Kasumi-1 (cell line): ENCODE data around the gene ERICH6.
"Not testable (repeated sequence)": the region's sequence is repeated elsewhere in the genome, so short reads cannot be mapped to it uniquely, and the experiment has no call there.

Experiments
- DNase-seq, 2 experiments: peaks; one replicate each; lab custom pipeline; 2025; lab: John Stamatoyannopoulos, UW

ERICH6 gene

DNA sequence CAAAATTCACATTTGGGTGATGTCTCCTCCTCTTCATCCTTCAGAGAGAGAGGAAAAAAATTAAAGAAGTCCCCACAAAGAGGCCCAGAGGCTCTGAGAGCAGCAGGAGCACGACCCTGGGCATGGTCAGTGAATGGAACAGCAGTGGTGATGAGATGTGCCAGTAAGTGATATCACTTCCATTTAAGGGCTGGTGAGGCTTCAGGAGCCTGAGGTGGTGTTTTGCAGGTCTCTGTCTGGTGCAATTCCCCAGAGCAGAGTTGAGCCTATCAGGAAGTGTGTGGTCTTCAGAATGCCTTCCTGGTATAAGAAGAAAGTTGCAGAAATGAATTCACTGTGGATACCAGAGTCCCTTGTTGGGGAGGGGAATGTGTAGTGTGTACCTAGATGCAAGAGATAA lies 21.4 kb downstream of the ERICH6 start:
- no peak for DNase-seq

GRCh38 chr3:150681057-150681456 lies 22.7 kb downstream of the ERICH6 start:
- no peak for DNase-seq

GRCh38 chr3:150680562-150680961 lies 23.2 kb downstream of the ERICH6 start:
- DNase-seq, result no peak

DNA sequence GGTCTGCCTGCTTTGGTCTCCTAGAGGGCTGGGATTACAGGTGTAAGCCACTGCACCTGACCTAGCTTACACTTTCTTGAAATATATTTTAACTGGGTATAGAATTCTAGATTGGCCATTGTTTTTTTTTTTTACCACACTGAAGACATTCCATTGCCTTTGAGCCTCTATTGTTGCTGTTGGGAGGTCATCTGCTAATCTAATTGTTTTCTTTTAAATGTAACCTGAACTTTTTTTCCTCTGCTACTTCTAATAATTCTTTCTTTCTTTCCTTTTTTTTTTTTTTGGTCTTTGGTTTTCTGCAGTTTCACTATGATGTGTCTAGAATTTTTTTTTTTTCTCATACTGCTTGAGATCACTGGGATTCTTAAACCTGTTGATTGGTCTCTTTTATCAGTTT lies 28.1 kb downstream of the ERICH6 start:
- DNase-seq, result peak; percentile 1 to 24

GRCh38 chr3:150673966-150674365 lies 29.8 kb downstream of the ERICH6 start:
- DNase-seq, result no peak

GRCh38 chr3:150666167-150666566 lies 37.6 kb downstream of the ERICH6 start:
- DNase-seq, result no peak

DNA sequence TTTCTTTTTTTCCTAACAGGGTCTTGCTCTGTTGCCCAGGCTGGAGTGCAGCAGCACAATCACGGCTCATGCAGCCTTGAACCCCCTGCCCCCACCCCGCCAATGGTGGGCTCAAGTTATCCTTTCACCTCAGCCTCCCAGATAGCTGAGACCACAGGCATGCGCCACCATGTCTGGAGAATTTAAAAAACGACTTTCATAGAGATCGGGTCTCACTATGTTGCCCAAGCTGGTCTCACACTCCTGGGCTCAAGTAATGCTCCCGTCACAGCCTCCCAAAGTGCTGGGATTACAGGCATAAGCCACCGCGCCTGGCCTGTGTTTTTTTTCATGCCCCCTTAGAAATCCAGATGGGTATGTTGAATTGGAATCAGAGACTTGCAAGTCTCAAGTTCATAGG lies 40.3 kb downstream of the ERICH6 start:
- no peak for DNase-seq

DNA sequence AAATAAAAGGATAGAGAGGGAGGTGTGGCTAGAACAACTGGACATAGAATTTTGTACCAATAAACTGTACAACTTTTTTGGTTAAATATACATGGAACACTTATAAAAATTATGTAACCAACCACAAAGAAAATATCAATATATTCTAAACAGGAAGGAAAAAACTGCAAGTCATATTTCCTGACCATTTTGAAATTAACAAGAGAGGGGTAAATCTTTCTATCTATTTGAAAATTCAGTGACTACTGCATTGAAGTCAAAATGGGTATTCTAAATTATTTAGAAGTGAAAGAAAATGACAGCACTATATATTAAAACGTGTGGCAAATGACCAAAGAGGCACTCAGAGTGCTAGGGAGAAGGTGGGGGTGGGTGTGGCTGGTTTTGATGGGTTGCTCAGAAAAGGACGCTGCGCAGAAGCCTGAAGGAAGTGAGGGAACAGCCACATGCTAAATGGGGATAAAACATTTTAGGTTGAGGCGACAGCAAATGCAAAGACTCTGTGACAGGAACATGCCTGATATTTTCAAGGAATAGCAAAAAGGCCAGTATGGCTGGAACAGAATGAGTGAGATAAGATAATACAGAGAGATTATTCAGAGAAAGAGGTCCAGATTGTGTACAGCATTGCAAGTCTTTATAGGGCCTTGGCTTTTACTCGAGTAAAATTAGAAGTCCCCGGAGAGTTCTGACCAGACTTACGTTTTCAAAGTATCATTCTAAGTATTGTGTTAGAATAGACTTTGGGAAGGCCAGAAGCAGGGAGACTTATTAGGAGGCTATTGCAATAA lies 41.1 kb downstream of the ERICH6 start:
- DNase-seq, result no peak

GRCh38 chr3:150656316-150656715 lies 47.4 kb downstream of the ERICH6 start:
- no peak for DNase-seq

DNA sequence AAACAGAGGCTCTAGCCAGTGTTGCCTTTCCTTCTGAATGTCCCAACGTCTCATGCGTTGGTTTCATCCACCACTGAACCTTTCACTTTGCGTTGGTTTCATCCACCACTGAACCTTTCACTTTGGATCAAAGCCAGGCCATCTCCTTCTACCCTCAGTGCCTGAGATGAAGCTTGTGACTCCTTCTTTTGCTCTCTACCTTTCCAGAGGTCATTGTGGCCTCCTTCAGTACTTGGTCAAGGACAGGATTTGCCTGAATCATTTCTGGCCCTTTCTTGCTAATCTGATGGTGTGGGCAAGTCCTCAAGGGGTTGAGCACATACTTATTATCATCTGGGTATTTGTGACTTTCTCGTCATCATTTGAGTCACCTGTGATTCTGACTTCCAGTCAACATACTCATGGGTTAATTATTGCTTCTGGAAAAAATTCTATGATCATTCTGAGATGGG lies 50.6 kb downstream of the ERICH6 start:
- DNase-seq, result no peak

- DNase-seq, result no peak
These were observed 63.5 kb downstream of the ERICH6 start for GRCh38 chr3:150640256-150640655.

- no peak for DNase-seq
These were observed 64.5 kb downstream of the ERICH6 start for GRCh38 chr3:150639262-150639661.

GRCh38 chr3:150636258-150636657 lies 67.5 kb downstream of the ERICH6 start:
- DNase-seq, result no peak

DNA sequence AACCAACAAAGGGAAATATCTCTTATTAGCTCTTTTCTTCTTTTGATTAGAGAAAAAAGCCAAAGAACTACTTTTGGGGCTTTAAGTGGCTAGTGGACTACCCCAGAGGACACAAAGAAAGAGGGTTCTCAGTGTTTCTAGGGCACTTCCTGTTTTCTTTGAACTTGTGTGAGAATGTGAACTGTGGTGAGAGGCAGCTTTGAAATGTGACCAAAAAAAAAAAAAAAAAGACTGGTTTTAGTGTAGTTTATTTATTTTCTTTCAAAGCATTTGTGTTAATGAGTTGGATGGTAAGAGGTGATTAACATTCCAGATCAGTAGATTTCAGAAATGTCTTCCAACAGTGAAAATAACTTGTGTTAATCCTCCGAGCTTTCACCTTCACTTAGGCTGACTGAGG lies 68.2 kb downstream of the ERICH6 start:
- peak; percentile 49 to 70 for DNase-seq

GRCh38 chr3:150635076-150635475 lies 68.6 kb downstream of the ERICH6 start:
- DNase-seq, result no peak

GRCh38 chr3:150631515-150632221 lies 72.1 kb downstream of the ERICH6 start:
- no peak for DNase-seq

DNA sequence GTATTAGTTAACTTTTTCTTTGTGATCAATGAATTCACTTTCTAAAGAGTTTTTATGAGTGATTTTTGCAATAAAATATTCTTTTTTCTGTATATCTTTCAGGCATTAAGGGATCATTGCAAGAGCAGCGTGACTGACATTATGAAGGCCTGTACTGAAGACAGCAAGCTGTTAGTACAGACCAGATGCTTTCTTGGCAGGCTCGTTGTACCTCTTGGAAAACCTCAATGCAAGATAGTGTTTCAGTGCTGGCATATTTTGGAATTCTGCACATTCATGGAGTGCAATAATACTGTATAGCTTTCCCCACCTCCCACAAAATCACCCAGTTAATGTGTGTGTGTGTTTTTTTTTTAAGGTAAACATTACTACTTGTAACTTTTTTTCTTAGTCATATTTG lies 76.2 kb downstream of the ERICH6 start:
- DNase-seq, result no peak

DNA sequence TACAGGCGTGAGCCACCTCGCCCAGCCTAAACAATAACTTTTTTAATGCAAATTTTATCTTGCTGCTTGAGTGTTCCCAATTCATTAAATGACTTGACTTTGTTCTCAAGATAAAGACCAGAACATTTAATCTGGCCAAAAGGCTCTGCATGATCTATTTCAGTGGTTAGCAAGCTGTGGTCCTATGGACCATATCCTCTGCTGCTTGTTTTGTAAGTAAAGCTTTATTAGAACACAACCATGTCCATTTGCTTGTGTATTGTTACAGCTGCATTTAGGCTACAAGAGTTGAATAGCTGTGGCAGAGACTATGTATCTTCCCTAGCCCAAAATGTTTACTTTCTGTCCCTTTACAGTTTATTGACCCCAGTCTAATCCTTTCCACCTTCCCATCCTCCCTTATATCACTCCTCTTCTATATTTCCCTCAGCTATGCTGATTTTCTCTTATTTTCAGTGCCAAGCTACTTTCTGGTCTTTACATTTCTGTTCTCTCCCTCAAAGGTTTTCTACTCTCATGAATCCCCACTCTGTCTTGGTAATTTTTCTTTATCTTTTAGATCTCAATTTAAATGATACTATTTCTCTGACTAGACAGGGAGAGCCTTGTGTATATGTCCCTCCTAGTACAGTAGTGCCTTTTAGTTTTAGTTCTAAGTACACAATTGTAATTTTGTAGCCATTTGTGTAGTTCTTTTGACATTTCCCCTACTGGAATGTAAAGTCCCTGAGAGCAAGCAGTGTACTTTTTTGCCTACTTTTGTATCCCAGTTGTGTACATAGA lies 77.4 kb downstream of the ERICH6 start:
- no peak for DNase-seq

DNA sequence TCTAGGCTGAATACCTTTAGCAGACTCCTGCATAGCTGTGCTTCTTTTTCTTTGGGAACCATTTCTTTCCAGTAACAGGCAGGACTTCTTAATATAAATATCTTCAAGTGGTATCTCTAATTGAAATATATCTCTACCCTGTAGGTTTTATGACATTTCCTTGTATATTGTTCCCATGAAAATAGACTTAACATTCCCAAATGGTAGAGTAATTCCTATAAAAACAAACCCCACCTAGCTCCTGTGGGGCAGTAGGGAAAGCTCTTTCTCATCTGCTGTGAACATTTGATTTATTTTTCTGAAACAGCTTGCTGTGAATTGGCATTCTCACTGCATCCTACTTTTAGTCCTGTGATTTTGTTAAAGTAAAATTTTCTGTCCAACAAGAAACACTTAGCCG lies 79.8 kb downstream of the ERICH6 start:
- no peak for DNase-seq

- DNase-seq, result not testable (repeated sequence)
These were observed 80.8 kb downstream of the ERICH6 start for GRCh38 chr3:150622955-150623354.

GRCh38 chr3:150620002-150620689 lies 83.6 kb downstream of the ERICH6 start:
- no peak for DNase-seq
